A673 (cell line): ENCODE results near the gene HEXD.

Experiments
- EZH2 ChIP-seq: fragments of 200-600 bp; sonication (generic); IDR thresholded peaks from 2 replicates; pipeline ENCODE4 v1.6.1; 2017; ENCODE audit warnings: borderline replicate concordance, low read depth, mild to moderate bottlenecking, mixed read lengths, antibody characterized with exemption, low read length; ENCODE audit not compliant: poor library complexity, severe bottlenecking
- TF ChIP-seq, protein P1 (sequence below): fragments of 300-800, 200-600 bp; sonication (generic); conservative IDR thresholded peaks from 2 replicates; pipeline ENCODE4 v1.5.1; 2017; ENCODE audit warnings: low read depth, mild to moderate bottlenecking, antibody characterized with exemption, low read length, moderate library complexity, mixed read lengths

DNA sequence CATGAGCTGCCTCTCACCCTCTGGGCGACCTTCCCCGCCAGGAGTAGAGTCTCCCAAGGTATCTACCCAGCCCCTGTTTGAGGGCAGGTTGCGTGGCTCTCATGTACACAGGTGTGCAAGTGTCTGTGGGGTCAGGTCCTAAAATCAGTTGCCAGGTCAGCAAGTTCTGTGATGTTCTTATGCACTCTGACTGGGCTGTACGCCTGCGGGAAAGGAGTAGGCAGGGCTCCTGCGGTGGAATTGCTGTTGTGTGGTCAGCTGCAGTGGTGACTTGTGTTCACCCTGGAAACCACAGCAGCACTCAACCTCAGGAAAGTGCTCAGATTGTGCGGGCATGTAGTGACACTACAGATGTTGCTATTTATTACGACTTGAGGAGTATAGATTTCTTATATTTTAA lies 59.8 kb downstream of the HEXD start:
- TF ChIP-seq, protein P1, sequence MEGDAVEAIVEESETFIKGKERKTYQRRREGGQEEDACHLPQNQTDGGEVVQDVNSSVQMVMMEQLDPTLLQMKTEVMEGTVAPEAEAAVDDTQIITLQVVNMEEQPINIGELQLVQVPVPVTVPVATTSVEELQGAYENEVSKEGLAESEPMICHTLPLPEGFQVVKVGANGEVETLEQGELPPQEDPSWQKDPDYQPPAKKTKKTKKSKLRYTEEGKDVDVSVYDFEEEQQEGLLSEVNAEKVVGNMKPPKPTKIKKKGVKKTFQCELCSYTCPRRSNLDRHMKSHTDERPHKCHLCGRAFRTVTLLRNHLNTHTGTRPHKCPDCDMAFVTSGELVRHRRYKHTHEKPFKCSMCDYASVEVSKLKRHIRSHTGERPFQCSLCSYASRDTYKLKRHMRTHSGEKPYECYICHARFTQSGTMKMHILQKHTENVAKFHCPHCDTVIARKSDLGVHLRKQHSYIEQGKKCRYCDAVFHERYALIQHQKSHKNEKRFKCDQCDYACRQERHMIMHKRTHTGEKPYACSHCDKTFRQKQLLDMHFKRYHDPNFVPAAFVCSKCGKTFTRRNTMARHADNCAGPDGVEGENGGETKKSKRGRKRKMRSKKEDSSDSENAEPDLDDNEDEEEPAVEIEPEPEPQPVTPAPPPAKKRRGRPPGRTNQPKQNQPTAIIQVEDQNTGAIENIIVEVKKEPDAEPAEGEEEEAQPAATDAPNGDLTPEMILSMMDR, result no peak
- TF ChIP-seq EZH2, result no peak
